Fibroblast of skin of left biceps (primary cell): Measurements from ENCODE around the gene IRF2BPL.
"Not testable (repeated sequence)": the region's sequence is repeated elsewhere in the genome, so short reads cannot be mapped to it uniquely, and the experiment has no call there.

Source experiments
- DNase-seq, 2 experiments: peaks; one replicate each; pipeline ENCODE4 v3.0.0-alpha.2; 2013; ENCODE audit warnings: low read depth in 2 of 2

The IRF2BPL gene

DNA sequence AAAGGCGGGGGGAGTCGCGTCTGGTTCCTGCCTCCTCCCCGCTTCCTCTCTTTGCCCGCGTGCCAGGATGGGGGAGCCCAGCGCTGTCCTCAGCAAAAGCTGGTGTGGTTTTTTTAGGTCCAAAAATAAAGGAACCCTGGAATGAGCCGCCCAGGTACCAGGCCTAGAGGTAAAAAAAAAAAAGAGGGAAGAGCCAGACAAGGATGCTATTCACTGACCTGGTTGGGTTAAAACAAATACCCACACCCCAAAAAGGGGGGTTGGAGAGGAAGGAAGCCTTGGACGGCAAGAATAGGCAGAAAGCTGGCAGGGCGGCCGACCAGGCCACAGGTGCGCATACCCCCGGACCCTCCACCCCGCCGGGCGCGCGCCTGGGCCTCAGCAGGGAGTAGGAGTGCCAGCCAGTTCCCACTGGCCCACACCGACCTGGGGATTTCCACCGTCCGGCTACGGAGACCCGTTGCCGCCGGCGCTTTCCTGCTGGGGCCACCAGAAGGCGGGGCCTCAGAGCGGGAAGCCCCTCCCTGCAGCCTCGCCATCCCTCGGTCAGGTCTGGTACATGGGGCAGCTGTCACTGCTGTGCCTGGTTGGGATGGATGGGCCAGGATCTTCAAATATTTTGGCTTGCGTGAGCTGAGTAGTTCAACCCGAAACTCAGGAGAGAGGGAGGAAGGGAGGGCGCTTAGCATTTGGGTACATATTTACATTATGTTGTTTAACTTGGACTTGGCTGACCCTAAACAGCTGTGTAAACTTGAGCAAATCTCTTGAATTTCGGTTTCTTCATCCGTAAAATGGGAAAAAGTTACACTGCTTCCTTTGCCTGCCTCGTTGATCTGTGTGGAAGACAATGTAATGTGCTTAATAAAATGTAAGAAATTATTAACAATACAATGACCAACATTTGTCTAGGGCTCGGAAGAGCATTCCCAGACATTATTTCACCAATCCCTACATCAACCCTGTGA lies 5.4 kb upstream of the IRF2BPL start:
- no peak for DNase-seq

DNA sequence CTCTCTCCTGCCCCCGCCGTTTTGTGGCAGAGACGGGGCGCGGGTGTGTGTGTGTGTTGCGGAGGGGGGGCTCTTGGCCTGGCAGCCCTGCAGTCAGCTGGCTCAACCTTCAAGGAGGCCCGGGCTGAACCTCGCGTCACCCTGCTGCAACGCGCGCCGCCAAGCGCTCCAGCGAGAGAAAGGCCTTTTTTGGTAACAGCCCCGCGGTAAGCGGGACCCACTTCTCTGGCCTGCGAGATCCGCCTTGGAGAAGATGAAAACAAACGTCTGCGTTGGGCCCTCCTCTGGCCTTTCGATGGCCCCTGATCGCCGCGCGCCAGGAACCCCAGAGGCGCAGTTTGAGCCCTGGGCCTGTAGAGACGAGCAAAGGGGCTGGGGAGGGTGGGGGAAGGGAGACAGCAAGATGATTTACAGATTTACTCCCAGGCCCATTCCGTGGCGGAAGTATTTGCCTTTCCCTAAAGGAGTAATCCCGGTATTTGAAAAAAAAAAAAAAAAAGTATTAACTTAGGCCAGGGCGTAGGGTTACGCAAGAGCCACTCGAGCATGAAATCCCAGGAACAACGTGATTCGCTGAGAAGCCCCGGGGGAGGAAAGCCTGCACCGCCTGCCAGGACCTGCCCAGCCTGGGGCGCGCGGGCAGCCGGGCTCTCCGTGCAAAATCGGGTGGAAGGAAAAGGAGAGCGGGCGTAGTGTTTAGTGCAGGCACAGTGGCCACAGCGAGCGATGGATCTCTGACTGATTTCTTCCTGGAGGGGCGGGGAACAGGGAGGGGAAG lies 4.5 kb upstream of the IRF2BPL start:
- peak; percentile 96 for DNase-seq

DNA sequence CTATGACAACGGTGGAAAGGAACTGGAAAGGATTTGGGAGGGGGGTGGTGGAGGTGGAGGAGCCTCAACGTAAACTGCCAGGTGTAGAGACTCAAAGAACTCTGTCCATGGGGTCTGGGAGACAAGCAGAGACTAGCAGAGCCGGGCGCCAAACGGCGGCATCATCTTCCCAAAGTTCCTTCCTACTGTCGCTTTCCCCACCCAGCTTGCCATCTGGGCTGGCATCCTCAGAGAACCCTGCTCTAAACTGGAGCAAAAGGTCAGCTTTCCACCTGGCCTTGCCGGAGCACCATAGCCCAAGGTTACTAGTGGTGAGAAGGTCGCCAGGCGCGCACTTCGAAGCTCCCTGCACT lies 4.0 kb upstream of the IRF2BPL start:
- no peak for DNase-seq

DNA sequence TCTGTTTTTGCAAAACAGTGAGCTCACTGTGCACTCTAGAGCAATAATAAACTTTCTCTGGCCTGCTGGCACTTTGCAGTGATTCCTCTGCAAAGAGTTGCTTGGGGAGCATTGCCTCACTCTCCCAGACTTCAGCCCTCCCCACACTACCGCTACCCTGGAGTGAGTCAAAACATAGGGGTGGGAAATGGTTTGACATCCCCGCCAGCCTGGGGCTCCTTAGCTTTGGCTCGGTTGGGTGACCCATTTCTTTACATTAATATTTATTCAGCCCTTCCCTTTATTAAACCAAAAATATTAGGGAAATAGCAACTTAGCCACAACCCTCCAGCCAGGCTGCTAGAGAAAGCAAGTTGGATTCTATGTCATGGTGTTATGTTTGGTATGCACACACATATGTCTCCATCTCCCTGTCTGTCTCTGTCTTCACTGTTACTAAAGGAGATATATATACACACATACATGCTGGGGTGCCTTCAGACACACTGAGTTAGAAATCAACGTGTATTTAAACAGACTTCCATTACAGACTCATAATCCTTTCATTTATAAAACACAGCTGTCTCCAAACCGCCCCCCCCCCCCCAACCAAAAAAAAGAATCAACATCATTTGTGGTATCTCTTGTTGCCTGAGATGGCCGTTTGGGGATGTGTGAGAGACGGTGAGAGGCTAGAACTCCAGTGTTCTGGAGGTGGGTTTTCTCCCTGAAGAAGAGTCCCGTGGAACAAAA lies 3.4 kb upstream of the IRF2BPL start:
- peak; percentile 71 to 75 for DNase-seq

DNA sequence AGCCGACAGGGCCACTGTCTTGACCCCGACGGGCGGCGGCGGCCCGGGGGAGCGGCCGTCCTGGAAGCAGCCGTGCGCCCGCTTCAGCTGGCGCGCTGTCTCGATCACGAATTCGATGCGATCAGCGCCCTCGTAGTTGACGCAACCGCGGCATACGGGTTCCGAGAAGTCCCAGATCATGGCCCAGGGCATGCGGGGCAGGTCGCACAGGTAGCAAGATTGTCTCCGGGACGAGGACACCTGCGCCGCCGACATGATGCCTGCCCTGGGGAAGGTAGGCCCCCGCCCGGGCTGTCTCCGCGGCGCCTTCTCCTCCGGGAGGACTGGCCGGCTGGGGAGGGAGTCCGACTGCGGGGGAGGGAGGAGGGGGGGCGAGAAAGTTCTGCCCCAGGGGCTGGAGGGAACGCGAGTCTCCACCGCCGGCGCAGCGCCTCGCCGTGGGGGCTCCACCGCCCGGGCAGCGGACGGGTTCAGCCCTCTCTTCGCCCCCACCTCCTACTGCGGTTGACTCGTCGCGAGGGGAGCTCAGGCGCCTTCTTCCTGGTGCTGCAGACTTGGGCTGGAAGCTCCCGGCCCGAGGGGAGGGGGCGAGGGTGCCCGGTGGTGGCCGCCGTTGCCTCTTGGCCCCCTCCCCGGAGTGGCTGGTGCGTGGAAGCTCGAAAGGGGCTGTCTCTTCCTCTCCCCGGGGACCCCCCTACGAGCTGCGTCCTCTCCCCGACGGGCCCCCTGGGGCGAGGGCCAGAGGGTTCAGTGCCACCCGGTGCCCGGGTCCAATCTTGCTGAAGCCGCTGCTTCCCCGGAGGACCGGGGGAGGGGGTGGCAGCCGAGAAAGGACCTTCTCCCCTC lies 747 bp downstream of the IRF2BPL start:
- no peak for DNase-seq

DNA sequence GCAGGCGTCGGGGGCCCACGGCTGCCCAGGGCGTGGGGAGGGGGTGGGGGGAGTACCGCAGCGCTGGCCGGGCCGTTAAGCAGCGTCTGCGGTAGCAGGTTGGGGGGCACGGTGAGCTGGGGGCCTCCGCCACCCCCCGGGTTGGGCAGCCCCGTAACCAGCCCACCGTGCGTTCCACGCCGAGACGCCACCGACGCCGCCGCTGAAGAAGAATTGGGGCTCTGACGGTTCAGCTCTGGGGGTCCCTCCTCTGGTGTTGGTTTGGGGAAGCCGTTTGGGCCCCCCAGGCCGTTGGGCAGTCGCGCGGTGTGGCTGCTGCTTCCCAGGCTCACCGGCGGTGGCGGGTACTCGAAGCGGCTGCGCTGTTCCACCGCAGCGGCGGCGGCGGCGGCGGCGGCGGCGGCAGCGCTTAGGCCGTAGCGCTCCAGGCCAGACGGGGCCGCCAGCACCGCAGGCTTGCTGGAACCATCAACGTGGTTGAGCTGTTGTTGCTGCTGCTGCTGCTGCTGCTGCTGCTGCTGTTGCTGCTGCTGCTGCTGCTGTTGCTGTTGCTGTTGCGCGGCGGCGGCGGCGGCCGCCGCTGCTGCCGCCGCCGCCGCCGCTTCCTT lies 1.5 kb downstream of the IRF2BPL start:
- no peak for DNase-seq

DNA sequence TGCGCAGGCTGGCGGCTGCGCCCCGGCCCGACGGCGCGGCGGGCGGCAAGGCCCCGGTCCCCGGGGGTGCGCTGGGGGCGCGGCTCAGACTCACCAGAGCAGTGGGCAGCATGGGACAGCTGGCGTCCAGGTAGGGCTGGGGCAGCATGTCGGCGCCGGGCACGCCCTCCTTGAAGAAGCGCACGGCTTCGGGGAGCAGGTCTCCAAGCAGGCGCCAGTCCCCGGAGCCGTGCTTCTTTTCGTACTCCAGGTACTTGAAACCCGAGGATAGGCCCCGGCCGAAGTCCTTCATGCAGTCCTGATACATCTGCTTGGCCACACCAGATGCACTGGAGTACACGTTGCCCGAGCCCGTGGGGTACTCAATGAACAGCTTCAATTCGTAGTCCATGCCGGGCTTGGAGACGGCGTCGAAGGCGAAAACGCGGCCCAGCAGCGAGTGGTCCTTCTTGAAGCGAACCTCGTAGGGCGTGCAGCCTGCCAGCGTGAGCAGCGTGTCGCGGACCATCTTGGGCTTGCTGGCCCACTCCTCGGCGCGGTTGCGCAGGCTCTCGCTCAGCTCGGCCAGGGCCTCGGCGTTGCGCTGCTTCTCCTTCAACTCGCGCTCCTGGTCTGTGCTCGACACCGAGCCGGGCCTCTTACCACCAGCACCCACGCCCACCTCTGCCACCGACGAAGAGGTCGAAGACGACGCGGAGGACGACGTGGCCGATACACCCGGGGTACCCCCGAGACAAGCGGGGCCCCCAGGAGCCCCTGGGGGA lies 2.2 kb downstream of the IRF2BPL start:
- no peak for DNase-seq

DNA sequence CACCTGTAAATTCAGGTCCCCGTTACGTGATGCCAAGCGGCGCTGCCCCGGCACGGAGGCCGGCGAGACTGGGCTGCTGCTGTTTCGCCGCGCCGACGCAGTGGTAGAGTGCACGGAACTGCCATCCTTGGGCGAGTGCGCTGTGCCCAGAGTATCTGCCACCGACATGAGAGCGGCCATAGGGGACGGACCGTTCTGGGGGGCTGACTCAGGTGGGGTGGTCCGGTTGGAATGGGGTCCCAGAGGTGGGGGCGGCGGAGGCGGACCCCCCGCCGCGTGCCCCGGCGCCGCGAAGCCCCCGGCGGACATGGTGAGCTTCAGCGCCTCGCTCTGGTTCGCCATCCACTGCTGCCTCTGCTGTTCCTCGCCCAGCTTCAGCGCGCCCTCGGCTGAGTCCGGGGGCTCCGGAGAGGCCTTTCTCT lies 2.8 kb downstream of the IRF2BPL start:
- no peak for DNase-seq

DNA sequence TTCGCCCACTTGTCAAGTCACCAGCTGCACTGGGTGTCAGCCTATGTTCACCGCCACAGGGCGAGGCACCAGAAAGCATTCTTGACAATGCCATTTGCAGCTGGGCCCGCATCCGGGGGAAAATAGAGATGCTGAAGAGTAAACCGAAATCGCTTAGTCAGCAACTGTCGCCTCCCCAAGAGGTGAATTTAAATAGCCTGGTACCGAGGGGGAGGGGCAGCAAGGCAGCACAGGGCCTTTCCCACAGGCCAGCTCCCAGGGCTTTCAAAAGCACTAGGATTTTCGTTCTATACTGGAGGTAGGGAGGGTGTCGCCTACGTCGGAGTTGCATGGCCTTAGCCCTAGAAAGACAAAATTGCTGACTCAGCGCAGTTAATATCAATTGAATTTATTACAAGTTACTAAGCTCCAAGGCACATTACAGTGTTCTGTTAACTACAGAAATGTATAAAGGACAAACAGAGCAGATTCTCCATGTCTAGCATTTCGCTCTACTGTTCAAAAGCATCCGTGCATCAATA lies 4.3 kb downstream of the IRF2BPL start:
- no peak for DNase-seq

DNA sequence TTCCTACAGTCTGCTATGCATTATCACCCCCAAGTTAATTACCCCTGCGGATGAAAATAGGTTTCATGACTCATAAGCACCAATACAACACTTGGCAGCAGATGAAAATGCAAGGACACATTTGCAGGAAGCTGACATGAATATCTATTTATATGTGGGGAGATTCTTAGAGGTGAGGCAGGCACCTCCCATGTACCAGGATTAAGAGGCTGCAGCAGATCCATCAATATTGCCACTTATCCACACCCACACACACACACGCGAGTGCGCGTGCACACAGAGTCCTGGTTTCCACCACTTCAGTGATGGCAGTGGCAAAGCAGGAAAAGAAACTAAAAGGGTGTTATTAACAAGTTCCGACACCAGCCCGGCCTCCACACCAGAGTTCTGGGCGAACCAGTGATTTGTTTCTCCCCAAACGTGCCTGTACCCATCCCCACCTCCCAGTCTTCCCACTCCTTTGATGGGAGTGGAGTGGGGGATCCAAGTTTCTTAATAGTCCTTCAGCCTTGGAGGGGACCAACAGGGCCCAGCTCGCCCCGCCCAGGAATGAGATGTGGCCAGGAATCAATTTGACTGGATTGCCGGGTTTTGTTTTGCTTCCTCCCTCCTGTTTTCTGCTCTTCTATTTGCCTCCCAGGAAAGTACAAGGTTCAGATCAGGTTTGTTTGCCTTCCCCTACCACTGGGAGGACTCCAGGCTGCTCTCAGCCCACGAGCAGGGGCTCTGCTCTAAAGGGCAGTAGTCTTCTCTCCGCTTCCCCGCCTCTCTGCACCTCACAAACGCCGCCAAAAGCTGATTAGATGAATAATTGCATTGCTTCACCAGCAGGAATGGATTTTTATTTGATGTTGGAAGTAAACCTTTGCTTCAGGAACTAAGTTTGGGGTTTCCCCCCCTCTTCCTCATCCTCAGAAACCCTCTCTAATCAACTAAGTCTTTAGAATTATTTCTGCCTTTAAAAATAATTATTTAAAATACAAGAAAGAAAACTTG lies 5.2 kb downstream of the IRF2BPL start:
- DNase-seq: no peak

DNA sequence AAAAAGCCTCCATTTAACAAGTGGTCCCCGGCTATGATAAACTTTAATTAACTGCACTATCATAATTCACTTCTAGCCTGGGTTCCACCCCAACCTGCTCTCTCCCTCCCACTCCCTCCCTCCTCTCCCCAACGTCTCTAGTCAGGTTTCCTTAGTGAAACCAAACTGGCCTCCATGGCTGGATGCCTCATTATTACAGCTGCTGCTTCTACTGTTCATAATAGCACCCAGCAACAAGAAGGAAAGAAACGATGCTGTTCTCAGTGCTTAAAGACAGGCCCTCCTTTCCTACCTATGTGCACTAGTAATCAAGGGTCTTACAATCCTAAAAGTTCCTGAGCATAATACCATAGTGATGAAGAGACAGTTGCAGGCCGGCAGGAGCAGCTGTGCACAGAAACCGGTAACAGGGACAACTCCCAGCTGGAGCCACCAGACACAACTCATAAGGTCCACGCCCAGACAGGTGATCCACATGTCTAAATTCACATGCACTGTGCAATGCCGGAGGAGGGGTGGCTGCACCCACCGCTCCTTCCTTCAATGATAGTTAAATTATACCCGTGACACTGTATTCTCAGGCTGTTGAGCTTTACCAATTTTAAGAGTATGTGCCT lies 6.2 kb downstream of the IRF2BPL start:
- DNase-seq: no peak

DNA sequence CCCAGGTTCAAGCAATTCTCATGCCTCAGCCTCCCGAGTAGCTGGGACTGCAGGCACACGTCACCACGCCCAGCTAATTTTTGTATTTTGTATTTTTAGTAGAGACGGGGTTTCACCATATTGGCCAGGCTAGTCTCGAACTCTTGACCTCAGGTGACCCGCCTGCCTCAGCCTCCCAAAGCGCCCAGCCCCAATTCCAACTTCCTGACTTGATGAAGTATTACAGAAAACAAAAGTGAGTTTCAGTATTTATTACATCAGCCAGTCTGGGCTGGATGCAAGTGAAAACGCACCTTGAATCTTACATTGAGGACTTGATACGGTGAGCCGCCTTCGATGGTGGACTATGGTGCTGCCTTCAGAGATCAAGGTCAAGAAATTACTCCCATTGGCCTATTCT lies 7.1 kb downstream of the IRF2BPL start:
- DNase-seq: not testable (repeated sequence)

DNA sequence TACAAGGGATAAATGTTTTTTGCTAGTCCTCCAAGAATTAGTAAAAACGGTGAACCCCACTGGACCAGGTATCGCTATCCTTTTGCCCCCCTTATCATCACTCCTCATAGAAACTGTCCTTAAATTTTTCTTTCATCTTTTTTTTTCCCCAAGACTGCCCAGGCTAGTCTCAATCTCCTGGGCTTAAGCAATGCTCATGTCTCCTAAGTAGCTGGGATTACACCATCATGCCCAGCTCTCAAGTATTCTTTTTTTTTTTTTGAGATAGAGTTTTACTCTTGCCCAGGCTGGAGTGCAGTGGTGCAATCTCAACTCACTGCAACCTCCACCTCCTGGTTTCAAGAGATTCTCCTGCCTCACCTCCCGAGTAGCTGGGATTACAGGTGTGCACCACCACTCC lies 9.7 kb downstream of the IRF2BPL start:
- DNase-seq: no peak

DNA sequence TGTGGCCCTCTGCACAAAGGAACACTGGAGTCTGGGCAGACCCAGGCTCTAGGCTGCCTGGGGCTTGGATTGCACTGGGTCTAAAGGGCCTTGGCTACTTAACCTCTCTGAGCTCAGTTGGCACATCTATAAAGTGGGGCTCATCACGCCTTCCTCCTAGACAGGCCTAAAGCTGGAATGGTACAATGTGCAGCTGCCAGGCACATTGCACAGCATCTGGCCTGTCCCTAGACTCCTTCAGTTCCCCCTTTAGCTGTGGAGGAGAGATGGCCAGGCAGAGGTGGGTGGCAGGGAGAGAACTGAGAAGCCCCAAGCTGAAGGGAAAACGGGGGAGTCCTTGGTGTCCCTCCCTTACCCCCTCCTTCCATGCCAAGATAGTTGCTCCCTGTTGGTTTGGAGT lies 10.8 kb downstream of the IRF2BPL start:
- DNase-seq: no peak

DNA sequence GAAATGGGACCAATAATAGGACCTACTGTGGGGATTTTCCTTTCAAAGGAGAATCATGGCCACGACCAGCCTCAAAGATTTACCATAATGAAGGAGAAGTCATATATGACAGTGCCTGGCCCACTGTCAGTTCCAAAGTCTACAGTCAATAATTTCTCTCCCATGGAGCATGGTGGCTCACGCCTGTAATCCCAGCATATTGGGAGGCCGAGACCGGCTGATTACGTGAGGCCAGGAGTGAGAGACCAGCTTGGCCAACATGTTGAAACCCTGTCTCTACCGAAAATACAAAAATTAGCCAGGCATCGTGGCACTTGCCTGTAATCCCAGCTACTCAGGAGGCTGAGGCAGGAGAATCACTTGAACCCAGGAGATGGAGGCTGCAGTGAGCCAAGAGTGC lies 13.8 kb downstream of the IRF2BPL start:
- no peak for DNase-seq

DNA sequence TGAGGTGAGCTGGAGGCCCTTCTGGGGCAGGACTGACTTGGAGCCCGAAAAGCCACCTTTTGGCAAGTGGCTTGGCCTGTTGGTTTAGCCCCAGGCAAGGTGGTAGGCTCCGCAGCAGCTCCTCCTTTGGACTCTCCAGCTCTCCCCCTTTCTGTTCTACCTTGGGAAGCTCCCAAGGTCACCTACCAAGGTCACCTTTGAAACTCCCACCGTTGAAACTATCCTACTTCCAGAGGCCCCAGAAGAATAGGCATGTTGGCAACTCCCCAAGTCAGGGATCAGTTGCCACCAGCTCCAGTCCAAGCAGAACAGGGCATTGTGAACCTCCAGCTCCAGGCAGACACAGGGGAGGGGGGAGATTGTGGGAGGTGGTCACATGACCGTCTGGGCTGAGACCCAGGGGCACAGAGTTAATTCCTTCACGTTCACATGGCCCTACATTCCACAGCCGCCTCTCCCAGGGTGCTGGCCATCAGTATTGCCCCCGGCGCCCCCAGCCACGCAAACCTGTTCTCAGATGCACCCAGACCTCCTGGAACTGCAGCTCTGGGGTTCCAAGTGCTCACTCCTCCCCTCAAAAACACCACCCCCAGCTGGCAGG lies 14.4 kb downstream of the IRF2BPL start:
- no peak for DNase-seq

DNA sequence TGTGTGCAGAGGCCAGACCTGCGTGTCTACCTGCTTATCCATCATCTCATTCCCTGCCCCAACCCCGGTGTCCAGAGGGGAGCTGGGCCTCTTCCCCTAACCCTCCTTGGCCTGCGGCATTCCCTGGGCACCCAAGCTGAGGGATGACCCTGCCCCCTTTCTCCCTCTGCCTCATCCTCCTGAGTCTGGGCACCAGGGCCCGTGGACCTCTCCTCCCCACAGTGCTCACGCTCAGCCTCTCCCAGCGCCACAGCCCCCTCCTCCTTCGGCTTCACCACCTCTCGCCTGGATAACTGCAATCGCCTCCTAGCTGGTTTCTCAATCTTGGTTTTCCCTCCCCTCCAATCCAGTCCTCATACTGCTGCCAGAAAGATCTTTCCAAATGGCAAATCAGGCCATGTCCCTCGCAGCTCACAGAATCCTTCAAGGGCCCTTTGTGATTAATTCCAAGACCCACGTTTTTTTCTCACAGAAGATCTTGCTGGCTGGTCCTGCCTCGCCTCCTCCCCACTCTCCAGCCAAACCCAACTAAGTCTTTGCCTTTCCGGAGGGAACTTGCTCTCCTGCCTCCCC lies 16.2 kb downstream of the IRF2BPL start:
- no peak for DNase-seq
